ENCODE results near the gene CHKA. TPM values are rescaled to one million over a fixed set of nuclear protein-coding genes. Genes with fewer than 3 reads are reported as not detected.

CHKA gene
- total RNA-seq, 1 experiment from 2014 or later = 63.0 TPM

GRCh38 chr11:68099474-68100405 lies 21.4 kb downstream of the CHKA start:
- no peaks in the 10 kb centered on the region for H3K27me3 ChIP-seq (ENCODE audit: insufficient read depth, low read length)
- H2BK15ac ChIP-seq (ENCODE audit: low read depth, low read length) = no peak overlapping the region
- no CpG with 5 or more reads among the region's 12 CpGs for WGBS (ENCODE audit: extremely low coverage, insufficient read length, low lambda C conversion rate)
- H3K18ac ChIP-seq (ENCODE audit: insufficient read length, low read depth, low read length) = no peak overlapping the region
- no peak overlapping the region for H4K5ac ChIP-seq (ENCODE audit: insufficient read length, low read depth, low read length)
- Mint-ChIP-seq H3K9me3 (peaks cover 0 to 2% of the 10 kb centered on the region in 2 experiments; a peak in 1 of 5 replicates), H3K36me3 (ENCODE audit: insufficient read depth in 1 of 3, low read depth in 3 of 3) (peaks cover 13 to 24% (median 23%) of the 10 kb centered on the region in 3 experiments), H3K4me1 (peaks cover 10 to 14% of the 10 kb centered on the region in 2 experiments), H3K27me3 (ENCODE audit: low read depth) (no peaks in the 10 kb centered on the region), H3K27ac (peak overlapping the region in 2 of 3 experiments; percentile 16 to 90; a peak in 2 of 7 replicates), H3K4me3 (no peak overlapping the region)
- no peak overlapping the region for H2AFZ ChIP-seq (ENCODE audit: low read length)
- no peak overlapping the region for H3K27ac ChIP-seq (ENCODE audit: insufficient read length, low read depth, low read length)
- H3K14ac ChIP-seq (ENCODE audit: insufficient read depth, low read length) = no peak overlapping the region
- H3K4me1 ChIP-seq (ENCODE audit: insufficient read depth, low read length) = no peaks in the 10 kb centered on the region
- no peak for DNase-seq
- no peak overlapping the region for H4K8ac ChIP-seq (replicated peaks; ENCODE audit: insufficient read length, low read depth, low read length)
- peaks cover 4% of the 10 kb centered on the region for H3K79me1 ChIP-seq (ENCODE audit: insufficient read depth, low read depth, low read length, poor library complexity, severe bottlenecking)
- no peaks in the 10 kb centered on the region for H4K20me1 ChIP-seq (ENCODE audit: control insufficient read depth, insufficient read depth, insufficient read length)
- TF ChIP-seq CTCF (conservative IDR thresholded peaks at IDR 0.05) = no peak
- H3K23me2 ChIP-seq (ENCODE audit: insufficient read length, low read depth, low read length, poor library complexity, severe bottlenecking) = no peaks in the 10 kb centered on the region
- H3T11ph ChIP-seq (ENCODE audit: low read length) = no peak overlapping the region
- no peak overlapping the region for H2BK12ac ChIP-seq (ENCODE audit: insufficient read length, low read depth, low read length)
- H3K9ac ChIP-seq (ENCODE audit: extremely low read depth, insufficient read length, low read length) = no peak overlapping the region
- peaks cover 24% of the 10 kb centered on the region; the same call in 1 of the 2 replicates for H3K79me2 ChIP-seq (ENCODE audit: insufficient read depth, low read length)
- no peak overlapping the region for H2BK120ac ChIP-seq (ENCODE audit: low read depth, low read length, poor library complexity, severe bottlenecking)
- H3K4me2 ChIP-seq (ENCODE audit: insufficient read depth, insufficient read length, low read length) = no peak overlapping the region
- no peaks in the 10 kb centered on the region for H3K9me3 ChIP-seq (ENCODE audit: control insufficient read depth, low read depth, low read length)
- no peak overlapping the region for H2AK5ac ChIP-seq (ENCODE audit: insufficient read length, low read length)
- no peak overlapping the region for H3K4ac ChIP-seq (ENCODE audit: low read depth, low read length)
- H3K23ac ChIP-seq (ENCODE audit: insufficient read length, low read depth, low read length) = no peak overlapping the region
- no peak overlapping the region for H2BK5ac ChIP-seq (ENCODE audit: insufficient read length, low read length)
- no peak overlapping the region for H3K56ac ChIP-seq (ENCODE audit: insufficient read length, low read depth, low read length)
- H4K91ac ChIP-seq (ENCODE audit: insufficient read length, low read depth, low read length) = no peak overlapping the region
- H2BK20ac ChIP-seq (ENCODE audit: low read depth, low read length, poor library complexity, severe bottlenecking) = no peak overlapping the region

Measured in H9 (cell line).